ENCODE data around the gene MRPS11. TPM values are rescaled to one million over a fixed set of nuclear protein-coding genes. Genes with fewer than 3 reads are reported as not detected.

Gene MRPS11
- total and polyA plus RNA-seq, 3 donors from 2014 or later, result 33.2 to 82.4 (median 33.9) TPM

DNA sequence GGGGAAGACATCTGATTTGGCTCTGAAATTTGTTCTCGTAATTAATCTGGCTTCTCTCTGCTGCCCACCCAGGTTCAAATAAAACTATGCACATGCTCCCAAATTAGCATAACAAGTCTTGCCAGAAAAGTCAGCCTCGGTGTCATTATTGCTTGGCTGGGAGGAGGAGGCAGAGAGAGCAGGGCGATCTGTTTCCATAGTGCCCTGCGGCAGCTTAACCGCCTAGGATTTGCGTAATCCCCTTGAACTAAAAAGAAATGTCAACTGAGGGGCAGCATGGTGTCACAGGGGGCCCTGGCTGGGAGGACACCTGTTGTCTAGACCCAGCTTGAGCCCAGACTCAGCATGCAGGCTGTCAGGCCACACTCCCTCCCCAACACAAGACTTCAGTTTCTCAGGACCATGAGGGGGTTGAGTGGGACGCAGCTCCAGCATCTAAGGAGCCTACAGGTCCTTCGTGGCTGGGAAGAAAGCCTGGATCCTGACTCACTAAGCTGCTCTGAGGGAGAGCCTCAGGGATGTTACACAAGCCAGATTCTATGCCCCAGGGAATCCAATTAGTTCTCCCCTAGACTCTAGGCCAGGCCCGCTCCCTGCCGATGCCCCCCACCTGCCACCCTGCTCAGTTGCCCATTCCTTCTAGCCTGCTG is 17.3 kb downstream of the MRPS11 start:
- intact Hi-C loops (cut with DNase I; ENCODE audit: low total_unique reads), result no loop called here
- Histone ChIP-seq H3K36me3 (ENCODE audit: low read depth, missing control alignments) (no peaks in the 10 kb centered on the region), H3K9me3 (no peaks in the 10 kb centered on the region), H3K4me3 (no peak overlapping the region), H3K27me3 (no peaks in the 10 kb centered on the region), H3K27ac (no peak overlapping the region), H3K4me1 (no peaks in the 10 kb centered on the region)
- TF ChIP-seq POLR2A (IDR thresholded peaks at IDR 0.05), result no peak
- TF ChIP-seq, protein P1, sequence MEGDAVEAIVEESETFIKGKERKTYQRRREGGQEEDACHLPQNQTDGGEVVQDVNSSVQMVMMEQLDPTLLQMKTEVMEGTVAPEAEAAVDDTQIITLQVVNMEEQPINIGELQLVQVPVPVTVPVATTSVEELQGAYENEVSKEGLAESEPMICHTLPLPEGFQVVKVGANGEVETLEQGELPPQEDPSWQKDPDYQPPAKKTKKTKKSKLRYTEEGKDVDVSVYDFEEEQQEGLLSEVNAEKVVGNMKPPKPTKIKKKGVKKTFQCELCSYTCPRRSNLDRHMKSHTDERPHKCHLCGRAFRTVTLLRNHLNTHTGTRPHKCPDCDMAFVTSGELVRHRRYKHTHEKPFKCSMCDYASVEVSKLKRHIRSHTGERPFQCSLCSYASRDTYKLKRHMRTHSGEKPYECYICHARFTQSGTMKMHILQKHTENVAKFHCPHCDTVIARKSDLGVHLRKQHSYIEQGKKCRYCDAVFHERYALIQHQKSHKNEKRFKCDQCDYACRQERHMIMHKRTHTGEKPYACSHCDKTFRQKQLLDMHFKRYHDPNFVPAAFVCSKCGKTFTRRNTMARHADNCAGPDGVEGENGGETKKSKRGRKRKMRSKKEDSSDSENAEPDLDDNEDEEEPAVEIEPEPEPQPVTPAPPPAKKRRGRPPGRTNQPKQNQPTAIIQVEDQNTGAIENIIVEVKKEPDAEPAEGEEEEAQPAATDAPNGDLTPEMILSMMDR (IDR thresholded peaks at IDR 0.05), result no peak
- WGBS, 2 donors, result 52 to 67% methylated on average over 10 of the region's 10 CpGs
- DNase-seq, result no peak

DNA sequence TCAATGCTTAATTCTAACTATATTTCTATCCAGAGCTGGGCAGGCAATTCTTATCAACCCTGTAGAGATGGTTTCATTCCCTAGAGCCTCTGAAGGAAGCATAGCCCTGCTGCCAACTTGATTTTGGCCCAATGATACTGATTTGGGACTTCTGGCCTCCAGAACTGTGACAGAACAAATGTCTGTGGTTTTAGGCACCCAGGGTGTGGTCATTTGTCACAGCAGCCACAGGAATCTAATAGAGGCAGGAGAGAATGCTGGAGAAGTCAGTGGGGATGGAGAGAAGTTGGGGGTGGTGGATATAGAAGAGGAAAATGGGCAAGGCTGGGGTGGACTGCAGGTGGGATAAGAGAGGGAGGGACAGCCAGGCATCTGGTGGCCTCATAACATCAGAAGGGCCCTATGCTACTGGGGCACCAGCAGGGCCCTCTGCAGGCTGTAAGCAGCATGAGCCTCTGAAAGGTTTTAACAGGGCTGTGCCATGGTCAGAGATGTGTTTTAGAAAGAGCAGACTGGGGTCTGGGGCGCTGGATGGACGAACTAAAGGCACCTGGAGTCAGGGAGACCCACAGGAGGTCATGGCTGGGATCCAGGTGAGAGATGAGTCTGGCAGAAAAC is 19.8 kb downstream of the MRPS11 start:
- Histone ChIP-seq H3K27me3 (no peaks in the 10 kb centered on the region), H3K4me1 (no peaks in the 10 kb centered on the region), H3K4me3 (no peak overlapping the region), H3K27ac (no peak overlapping the region), H3K9me3 (no peaks in the 10 kb centered on the region), H3K36me3 (ENCODE audit: low read depth, missing control alignments) (no peaks in the 10 kb centered on the region)
- no peak for TF ChIP-seq POLR2A (IDR thresholded peaks at IDR 0.05)
- TF ChIP-seq, protein P1 (IDR thresholded peaks at IDR 0.05), result no peak
- no peak for DNase-seq
- WGBS, 2 donors, result 76 to 87% methylated on average over 2 of the region's 2 CpGs
- intact Hi-C loops (cut with DNase I; ENCODE audit: low total_unique reads), result no loop called here

DNA sequence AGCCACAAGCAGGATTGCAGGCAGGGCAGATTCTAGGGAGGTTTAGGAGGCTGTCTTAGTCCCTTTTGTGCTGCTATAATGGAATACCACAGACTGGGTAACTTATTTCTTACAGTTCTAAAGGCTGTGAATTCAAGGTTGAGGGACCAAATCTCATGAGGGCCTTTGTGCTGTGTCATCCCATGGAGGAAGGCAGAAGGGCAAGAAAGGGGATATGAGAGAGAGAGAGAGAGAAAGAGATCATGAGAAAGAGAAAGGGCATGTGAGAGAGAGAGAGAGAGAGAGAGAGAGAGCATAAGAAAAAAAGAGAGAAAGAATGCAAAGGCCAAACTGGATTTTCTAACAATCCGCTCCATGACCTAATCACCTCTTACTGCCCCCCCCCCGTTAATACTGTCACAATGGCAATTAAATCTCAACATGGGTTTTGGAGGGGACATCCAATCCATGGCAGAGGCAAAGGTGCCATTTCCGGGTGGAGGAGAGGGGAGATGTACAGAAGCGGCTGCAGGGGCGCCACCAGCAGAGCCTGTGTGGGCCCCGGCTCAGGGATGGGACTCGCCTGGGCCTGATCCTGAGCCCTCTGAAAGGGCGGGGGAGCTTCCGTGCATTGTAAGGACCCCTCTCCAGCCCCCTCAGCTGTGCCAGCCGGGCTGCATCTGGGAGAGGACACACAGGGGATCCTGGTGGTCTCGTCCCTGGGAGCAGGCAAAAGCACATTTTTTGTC is 20.5 kb downstream of the MRPS11 start:
- no peaks in the 10 kb centered on the region for H3K27me3 ChIP-seq
- H3K9me3 ChIP-seq, result no peaks in the 10 kb centered on the region
- no peaks in the 10 kb centered on the region for H3K36me3 ChIP-seq (ENCODE audit: low read depth, missing control alignments)
- TF ChIP-seq, protein P1 (IDR thresholded peaks at IDR 0.05), result no peak
- TF ChIP-seq POLR2A (IDR thresholded peaks at IDR 0.05), result no peak
- no peak overlapping the region for H3K4me3 ChIP-seq
- H3K27ac ChIP-seq, result no peak overlapping the region
- WGBS, 2 donors, result 74 to 77% methylated on average over 11 of the region's 11 CpGs
- no peak for DNase-seq
- intact Hi-C loops (cut with DNase I; ENCODE audit: low total_unique reads), result no loop called here
- H3K4me1 ChIP-seq, result no peaks in the 10 kb centered on the region

DNA sequence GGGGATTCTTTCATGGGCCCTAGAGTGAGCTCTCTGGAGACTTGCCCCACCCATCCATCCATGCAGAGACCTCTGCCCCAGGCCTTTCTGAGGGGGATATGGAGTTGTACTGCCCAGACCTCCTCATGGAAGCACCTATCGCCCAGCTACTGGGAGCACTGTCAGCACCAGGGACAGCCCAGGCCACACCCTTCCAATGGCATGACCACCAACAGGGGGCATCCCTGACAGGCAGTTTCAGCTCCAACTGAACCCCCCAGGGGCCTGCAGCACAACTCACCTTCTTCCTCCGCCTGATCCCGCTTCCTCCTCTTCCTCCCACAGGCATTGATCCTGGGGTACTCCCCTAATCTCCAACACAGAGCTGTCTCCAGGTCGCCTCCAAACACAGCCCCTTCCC is 21.8 kb downstream of the MRPS11 start:
- intact Hi-C loops (cut with DNase I; ENCODE audit: low total_unique reads), result no loop called here
- Histone ChIP-seq H3K9me3 (no peaks in the 10 kb centered on the region), H3K27me3 (no peaks in the 10 kb centered on the region), H3K36me3 (ENCODE audit: low read depth, missing control alignments) (no peaks in the 10 kb centered on the region), H3K4me1 (no peaks in the 10 kb centered on the region), H3K27ac (no peak overlapping the region), H3K4me3 (no peak overlapping the region)
- TF ChIP-seq, protein P1 (IDR thresholded peaks at IDR 0.05), result no peak
- no peak for TF ChIP-seq POLR2A (IDR thresholded peaks at IDR 0.05)
- DNase-seq, result no peak
- 85 to 87% methylated on average over 4 of the region's 4 CpGs for WGBS, 2 donors
